Smooth muscle cell (in vitro differentiated cells): ENCODE results near the gene UBAC1. TPM values are rescaled to one million over a fixed set of nuclear protein-coding genes. Genes with fewer than 3 reads are reported as not detected.

Experiments
- DNase-seq: peaks from one replicate; lab custom pipeline; 2025; ENCODE audit not compliant: unreplicated experiment; lab: John Stamatoyannopoulos, UW
- H2AFZ ChIP-seq: fragments of 200-600 bp; sonication (generic); 2 replicates; pipeline ENCODE4 v1.6.0; 2016; ENCODE audit warnings: antibody characterized with exemption, low read depth, mild to moderate bottlenecking
- H3F3A ChIP-seq: fragments of 200-600 bp; sonication (generic); 2 replicates; pipeline ENCODE4 v1.6.0; 2017; ENCODE audit warnings: antibody characterized with exemption, low read depth
- H3K27ac ChIP-seq: fragments of 200-600 bp; sonication (generic); 2 replicates; pipeline ENCODE4 v1.5.1; 2016; ENCODE audit warnings: low read depth, mild to moderate bottlenecking
- H3K27me3 ChIP-seq: fragments of 200-600 bp; sonication (generic); 2 replicates; pipeline ENCODE4 v1.6.1; 2016; ENCODE audit warnings: low read depth, mild to moderate bottlenecking
- H3K36me3 ChIP-seq: fragments of 200-600 bp; sonication (generic); 2 replicates; pipeline ENCODE4 v1.5.1; 2016; ENCODE audit warnings: low read depth
- H3K4me1 ChIP-seq: fragments of 200-600 bp; sonication (generic); 2 replicates; pipeline ENCODE4 v1.5.1; 2016; ENCODE audit warnings: low read depth
- H3K4me2 ChIP-seq: fragments of 200-600 bp; sonication (generic); 2 replicates; pipeline ENCODE4 v1.6.0; 2016; ENCODE audit warnings: mild to moderate bottlenecking
- H3K4me3 ChIP-seq: fragments of 200-600 bp; sonication (generic); 2 replicates; pipeline ENCODE4 v1.5.1; 2016; ENCODE audit warnings: mild to moderate bottlenecking
- H3K79me2 ChIP-seq: fragments of 200-600 bp; sonication (generic); 2 replicates; pipeline ENCODE4 v1.6.0; 2016; ENCODE audit warnings: low read depth, mild to moderate bottlenecking
- H3K9ac ChIP-seq: fragments of 200-600 bp; sonication (generic); 2 replicates; pipeline ENCODE4 v1.6.0; 2016; ENCODE audit warnings: low read depth
- H3K9me3 ChIP-seq: fragments of 200-600 bp; sonication (generic); replicated peaks from 2 replicates; pipeline ENCODE4 v1.5.1; 2016; ENCODE audit warnings: low read depth
- H4K20me1 ChIP-seq: fragments of 200-600 bp; sonication (generic); 2 replicates; pipeline ENCODE4 v1.6.0; 2016; ENCODE audit warnings: low read depth
- CTCF ChIP-seq: fragments of 200-600 bp; sonication (generic); IDR thresholded peaks from 2 replicates; pipeline ENCODE4 v1.5.1; 2017; ENCODE audit warnings: borderline replicate concordance, mild to moderate bottlenecking, antibody characterized with exemption; ENCODE audit not compliant: insufficient read depth, poor library complexity, severe bottlenecking
- WGBS: methylation state at CpG from one replicate; pipeline ENCODE4 v1.1.7; 2016; ENCODE audit warnings: low lambda C conversion rate; 5-methylcytosine and 5-hydroxymethylcytosine counted together
- polyA plus RNA-seq: library from polyadenylated mRNA; unstranded; fragments of >200 nt; fragmentation: Nextera tagmentation; extraction: Ambion mirVana; gene quantifications from 2 replicates; pipeline ENCODE4 v1.2.1, GENCODE V29; 2016
- total RNA-seq: library from RNA; depleted of rRNA; stranded (reverse); fragments of >200 nt; gene quantifications from 2 replicates; pipeline ENCODE4 v1.2.3, GENCODE V29; 2014

The UBAC1 gene
- total and polyA plus RNA-seq, 2 experiments from 2014 or later, result 35.3 to 43.5 TPM

- Histone ChIP-seq H3K27ac (no peak overlapping the region), H3K79me2 (no peaks in the 10 kb centered on the region), H3K9ac (no peak overlapping the region), H3F3A (peaks cover 5% of the 10 kb centered on the region), H3K9me3 (no peaks in the 10 kb centered on the region), H2AFZ (no peak overlapping the region), H3K4me2 (peak overlapping the region; percentile 39), H3K4me3 (no peak overlapping the region), H4K20me1 (no peaks in the 10 kb centered on the region), H3K36me3 (no peaks in the 10 kb centered on the region), H3K27me3 (no peaks in the 10 kb centered on the region), H3K4me1 (no peaks in the 10 kb centered on the region)
- DNase-seq, result no peak
- WGBS, result 58% methylated on average over 26 of the region's 26 CpGs
- TF ChIP-seq CTCF, result no peak
Observed at GRCh38 chr9:135983208-135984071, 22.3 kb upstream of the UBAC1 start.

- Histone ChIP-seq H2AFZ (no peak overlapping the region), H3K27me3 (no peaks in the 10 kb centered on the region), H3K27ac (no peak overlapping the region), H3K4me2 (no peak overlapping the region), H3F3A (peaks cover 5% of the 10 kb centered on the region), H3K36me3 (no peaks in the 10 kb centered on the region), H4K20me1 (no peaks in the 10 kb centered on the region), H3K9me3 (no peaks in the 10 kb centered on the region), H3K9ac (no peak overlapping the region), H3K4me3 (no peak overlapping the region), H3K79me2 (no peaks in the 10 kb centered on the region), H3K4me1 (no peaks in the 10 kb centered on the region)
- 90% methylated on average over 24 of the region's 24 CpGs for WGBS
- no peak for DNase-seq
- no peak for TF ChIP-seq CTCF
Observed at GRCh38 chr9:135982499-135983207, 21.5 kb upstream of the UBAC1 start.

- H3K9ac ChIP-seq, result no peak overlapping the region
- H4K20me1 ChIP-seq, result no peaks in the 10 kb centered on the region
- no peak overlapping the region for H2AFZ ChIP-seq
- H3K9me3 ChIP-seq, result no peaks in the 10 kb centered on the region
- H3K4me1 ChIP-seq, result peaks cover 9% of the 10 kb centered on the region
- no peaks in the 10 kb centered on the region for H3K79me2 ChIP-seq
- H3K36me3 ChIP-seq, result no peaks in the 10 kb centered on the region
- H3F3A ChIP-seq, result peaks cover 5% of the 10 kb centered on the region
- H3K4me2 ChIP-seq, result no peak overlapping the region
- no peak for TF ChIP-seq CTCF
- no peak overlapping the region for H3K27ac ChIP-seq
- no peak for DNase-seq
- H3K27me3 ChIP-seq, result no peaks in the 10 kb centered on the region
- H3K4me3 ChIP-seq, result no peak overlapping the region
- WGBS, result 92% methylated on average over 29 of the region's 29 CpGs
Observed at GRCh38 chr9:135980926-135981630, 19.9 kb upstream of the UBAC1 start.
